GM19025 (cell line): ENCODE results near the gene CYSRT1.
"Not testable (repeated sequence)": the region's sequence is repeated elsewhere in the genome, so short reads cannot be mapped to it uniquely, and the experiment has no call there.

Source experiments
- ATAC-seq: cut with Tn5 transposase; IDR thresholded peaks from one replicate; pipeline ENCODE4 v1.9.1; 2021; ENCODE audit warnings: mild to moderate bottlenecking, low read depth, moderate library complexity; ENCODE audit not compliant: unreplicated experiment

Gene CYSRT1

GRCh38 chr9:137245450-137246421, 20.8 kb downstream of the CYSRT1 start:
- ATAC-seq: no peak

- no peak for ATAC-seq
Observed at GRCh38 chr9:137247135-137247915, 22.4 kb downstream of the CYSRT1 start.

- no peak for ATAC-seq
Observed at GRCh38 chr9:137247916-137248175, 22.9 kb downstream of the CYSRT1 start.

GRCh38 chr9:137250329-137251193, 25.6 kb downstream of the CYSRT1 start:
- no peak for ATAC-seq

- ATAC-seq: no peak
Observed at GRCh38 chr9:137251194-137251461, 26.2 kb downstream of the CYSRT1 start, which contains the start of gene STPG3. Gene STPG3 (plus strand): TSS chr9:137251286. CDS start chr9:137251287, 1 bp downstream.

GRCh38 chr9:137251490-137252268, 26.7 kb downstream of the CYSRT1 start:
- ATAC-seq: no peak

- ATAC-seq: no peak
Observed at GRCh38 chr9:137252555-137253506, 27.9 kb downstream of the CYSRT1 start.

- ATAC-seq: no peak
Observed at GRCh38 chr9:137253717-137254623, 29.0 kb downstream of the CYSRT1 start.

- ATAC-seq: peak; percentile 78
Observed at GRCh38 chr9:137254624-137255447, 29.9 kb downstream of the CYSRT1 start, which contains the start of gene NELFB. Gene NELFB (plus strand): TSS chr9:137255327.

- ATAC-seq: peak; percentile 22
Observed at GRCh38 chr9:137255448-137256114, 30.6 kb downstream of the CYSRT1 start.

- no peak for ATAC-seq
Observed at GRCh38 chr9:137256362-137256761, 31.4 kb downstream of the CYSRT1 start.

- ATAC-seq: no peak
Observed at GRCh38 chr9:137256856-137257255, 31.9 kb downstream of the CYSRT1 start.

GRCh38 chr9:137262173-137262908, 37.4 kb downstream of the CYSRT1 start:
- not testable (repeated sequence) for ATAC-seq

- ATAC-seq: no peak
Observed at GRCh38 chr9:137262909-137263285, 37.9 kb downstream of the CYSRT1 start.

GRCh38 chr9:137263506-137263905, 38.5 kb downstream of the CYSRT1 start:
- no peak for ATAC-seq

GRCh38 chr9:137264067-137264466, 39.1 kb downstream of the CYSRT1 start:
- ATAC-seq: no peak
